ENCODE measurements around the gene ZFPM1.

ZFPM1 gene

DNA sequence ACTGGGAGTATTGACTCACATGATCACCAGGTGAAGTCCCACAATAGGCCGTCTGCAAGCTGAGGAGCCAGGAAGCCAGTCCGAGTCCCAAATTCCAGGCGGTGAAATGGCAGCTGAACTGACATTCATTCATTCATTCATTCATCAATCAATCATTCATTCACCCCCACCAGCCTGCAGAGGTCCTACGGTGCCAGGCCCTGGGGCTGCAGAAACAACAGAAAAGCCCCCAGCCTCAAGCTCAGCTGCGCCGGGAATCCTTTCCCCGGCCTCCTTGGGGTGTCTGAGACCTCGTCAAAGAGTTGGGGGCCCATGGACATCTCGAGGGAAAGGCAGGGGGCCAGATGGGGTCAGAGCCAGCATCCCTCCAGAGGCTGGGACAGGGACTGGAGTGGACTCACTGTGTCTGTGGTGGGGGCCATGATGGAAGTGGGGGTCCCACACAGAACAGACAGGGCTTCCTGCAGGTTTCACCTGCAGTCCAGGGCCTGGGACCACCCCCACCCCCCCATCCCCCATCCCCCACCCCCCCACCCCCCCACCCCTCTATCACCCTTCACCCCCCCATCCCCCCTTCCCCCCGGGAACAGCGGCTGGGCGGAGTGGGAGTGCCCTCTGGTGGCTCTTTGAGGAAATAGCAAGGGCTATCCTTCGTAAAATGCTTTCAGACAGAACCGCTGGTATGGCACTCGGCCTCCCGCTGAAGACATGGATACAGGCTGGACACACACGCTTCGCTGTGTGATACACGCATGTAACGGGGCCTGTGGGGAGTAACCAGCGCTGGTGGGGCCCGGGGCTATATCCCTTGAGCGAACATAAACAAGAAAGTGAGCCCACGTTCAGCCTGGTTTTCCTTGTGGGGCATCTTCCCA lies 108.6 kb downstream of the ZFPM1 start:
- no peak for DNase-seq (ENCODE audit: low read depth)

DNA sequence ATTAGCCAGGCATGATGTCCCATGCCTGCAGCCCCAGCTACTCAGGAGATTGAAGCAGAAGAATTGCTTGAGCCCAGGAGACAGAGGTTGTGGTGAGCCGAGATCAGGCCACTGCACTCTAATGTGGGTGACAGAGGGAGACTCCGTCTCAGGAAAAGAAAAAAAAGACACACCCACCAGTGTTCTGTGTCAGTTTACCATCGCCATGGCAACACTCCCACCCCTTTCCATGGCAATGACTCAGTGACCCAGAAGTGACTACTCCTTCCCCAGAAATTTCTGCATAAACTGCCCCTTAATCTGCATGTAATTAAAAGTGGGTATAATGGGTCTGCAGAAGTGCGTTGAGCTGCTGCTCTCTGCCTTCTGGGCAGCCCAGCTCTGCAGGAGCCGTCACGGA lies 113.1 kb downstream of the ZFPM1 start:
- TF ChIP-seq, protein P1, sequence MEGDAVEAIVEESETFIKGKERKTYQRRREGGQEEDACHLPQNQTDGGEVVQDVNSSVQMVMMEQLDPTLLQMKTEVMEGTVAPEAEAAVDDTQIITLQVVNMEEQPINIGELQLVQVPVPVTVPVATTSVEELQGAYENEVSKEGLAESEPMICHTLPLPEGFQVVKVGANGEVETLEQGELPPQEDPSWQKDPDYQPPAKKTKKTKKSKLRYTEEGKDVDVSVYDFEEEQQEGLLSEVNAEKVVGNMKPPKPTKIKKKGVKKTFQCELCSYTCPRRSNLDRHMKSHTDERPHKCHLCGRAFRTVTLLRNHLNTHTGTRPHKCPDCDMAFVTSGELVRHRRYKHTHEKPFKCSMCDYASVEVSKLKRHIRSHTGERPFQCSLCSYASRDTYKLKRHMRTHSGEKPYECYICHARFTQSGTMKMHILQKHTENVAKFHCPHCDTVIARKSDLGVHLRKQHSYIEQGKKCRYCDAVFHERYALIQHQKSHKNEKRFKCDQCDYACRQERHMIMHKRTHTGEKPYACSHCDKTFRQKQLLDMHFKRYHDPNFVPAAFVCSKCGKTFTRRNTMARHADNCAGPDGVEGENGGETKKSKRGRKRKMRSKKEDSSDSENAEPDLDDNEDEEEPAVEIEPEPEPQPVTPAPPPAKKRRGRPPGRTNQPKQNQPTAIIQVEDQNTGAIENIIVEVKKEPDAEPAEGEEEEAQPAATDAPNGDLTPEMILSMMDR (IDR thresholded peaks at IDR 0.05; ENCODE audit: control insufficient read depth, extremely low read depth, insufficient read depth) = no peak

More for the DNA sequence above, 108.6 kb downstream of the ZFPM1 start:
- TF ChIP-seq, protein P1 (IDR thresholded peaks at IDR 0.05; ENCODE audit: control insufficient read depth, extremely low read depth, insufficient read depth) = peak; percentile 72
- H3K4me3 ChIP-seq (ENCODE audit: low read depth, low read length) = no peak overlapping the region

DNA sequence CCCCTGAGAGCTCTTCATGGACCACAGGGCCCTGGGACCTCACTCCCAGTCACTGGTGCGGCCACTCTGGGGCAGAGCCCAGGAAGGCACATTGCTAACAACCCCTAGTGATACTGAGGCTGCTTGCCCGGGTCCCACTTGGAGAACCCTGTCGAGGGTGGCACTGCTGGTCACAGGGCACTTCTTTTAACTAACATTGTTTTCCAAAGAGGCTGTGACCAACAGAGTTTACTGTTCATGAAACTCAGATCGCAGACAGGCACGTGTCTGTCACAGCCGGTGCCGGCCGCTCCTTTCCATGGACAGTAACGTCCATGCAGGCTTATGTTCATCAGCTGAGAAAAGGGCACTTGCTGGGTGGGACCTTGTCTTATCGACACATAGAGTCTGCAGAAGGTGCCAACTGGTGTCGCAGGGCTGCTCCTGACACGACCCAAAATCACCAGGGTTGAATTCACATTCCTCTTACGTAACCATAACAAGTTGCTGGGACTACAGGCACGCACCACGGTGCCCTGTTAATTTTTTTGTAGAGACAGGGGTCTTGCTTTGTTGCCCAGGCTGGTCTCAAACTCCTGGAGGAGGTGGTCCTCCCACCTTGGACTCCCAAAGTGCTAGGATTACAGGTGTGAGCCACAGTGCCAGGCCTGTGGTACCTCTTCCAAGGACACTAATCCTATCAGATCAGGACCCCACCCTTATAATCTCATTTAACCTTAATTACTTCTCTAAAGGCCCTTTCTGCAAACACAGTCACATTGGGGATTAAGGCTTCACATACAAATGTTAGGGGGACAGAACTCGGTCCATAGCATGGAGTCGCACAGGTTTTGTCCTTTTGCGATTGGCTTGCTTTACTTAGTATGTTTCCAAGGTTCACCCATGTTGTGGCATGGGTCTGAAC lies 115.9 kb downstream of the ZFPM1 start:
- peak overlapping the region; percentile 83 for H3K4me3 ChIP-seq (ENCODE audit: low read depth, low read length)
- TF ChIP-seq, protein P1 (IDR thresholded peaks at IDR 0.05; ENCODE audit: control insufficient read depth, extremely low read depth, insufficient read depth) = no peak
- DNase-seq (ENCODE audit: low read depth) = no peak

More for the DNA sequence above, 113.1 kb downstream of the ZFPM1 start:
- DNase-seq (ENCODE audit: low read depth) = no peak
- H3K4me3 ChIP-seq (ENCODE audit: low read depth, low read length) = no peak overlapping the region

DNA sequence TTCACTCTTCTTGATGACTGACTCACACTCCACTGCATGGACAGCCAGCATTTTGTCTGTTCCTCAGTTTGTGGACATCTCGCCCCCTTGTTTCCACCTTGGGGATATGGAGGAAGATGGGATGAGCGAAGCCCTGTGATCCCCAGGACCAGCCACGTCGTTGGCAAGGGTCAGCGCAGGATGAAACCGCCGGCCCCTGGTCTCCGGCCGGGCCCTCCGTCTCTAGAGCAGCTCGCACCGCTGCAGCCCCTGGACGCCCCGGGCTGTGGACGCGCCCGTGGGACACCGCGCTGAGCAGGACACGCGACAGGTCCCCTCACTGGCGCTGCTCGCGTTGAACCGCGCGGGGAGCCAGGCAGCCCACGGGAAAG lies 116.5 kb downstream of the ZFPM1 start:
- peak overlapping the region; percentile 83 for H3K4me3 ChIP-seq (ENCODE audit: low read depth, low read length)
- no peak for DNase-seq (ENCODE audit: low read depth)
- TF ChIP-seq, protein P1 (IDR thresholded peaks at IDR 0.05; ENCODE audit: control insufficient read depth, extremely low read depth, insufficient read depth) = no peak

DNA sequence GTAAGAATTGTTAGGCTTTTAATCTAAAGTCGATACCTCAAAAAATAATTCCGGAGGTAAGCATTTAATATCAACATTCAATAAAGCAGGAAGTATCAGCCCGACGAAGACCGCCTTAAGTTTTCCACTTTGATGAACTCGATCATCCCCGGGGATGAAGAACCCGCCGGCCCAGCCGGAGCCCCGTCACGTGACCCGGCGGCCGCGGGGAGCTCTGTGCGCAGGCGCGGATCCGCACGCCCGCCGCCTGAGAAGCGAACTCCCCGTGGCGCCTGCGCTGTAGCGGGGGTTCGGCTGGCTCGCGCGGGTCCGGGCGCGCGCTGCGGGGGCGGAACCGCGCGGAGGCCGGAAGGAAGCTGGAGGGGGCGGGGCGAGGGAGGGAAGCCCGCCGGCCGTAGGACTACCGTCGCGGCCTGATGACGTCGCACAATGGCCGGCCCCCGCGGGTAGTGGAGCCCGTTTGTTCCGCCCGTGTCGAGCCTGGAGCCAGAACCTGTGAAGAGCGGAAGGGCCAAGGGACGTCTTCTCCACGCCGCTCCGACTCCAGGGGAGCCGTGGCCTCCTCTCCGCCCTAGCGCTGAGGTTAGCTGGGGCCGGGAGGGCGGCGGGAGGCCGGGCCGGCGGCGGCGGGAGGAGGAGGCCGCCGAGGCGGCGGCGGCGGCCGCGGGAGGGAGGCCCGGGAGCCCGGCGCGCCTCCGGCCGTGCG lies 117.1 kb downstream of the ZFPM1 start, which contains the start of gene ZC3H18:
Gene ZC3H18 (plus strand): TSS at position 419 of the 706 bp plus-strand sequence. CDS start 6,721 bp downstream, outside the sequence.
- peak within 1 kb of the TSS; percentile 83 for H3K4me3 ChIP-seq (ENCODE audit: low read depth, low read length)
- peak; percentile 67 for DNase-seq (ENCODE audit: low read depth)
- TF ChIP-seq, protein P1 (IDR thresholded peaks at IDR 0.05; ENCODE audit: control insufficient read depth, extremely low read depth, insufficient read depth) = no peak

DNA sequence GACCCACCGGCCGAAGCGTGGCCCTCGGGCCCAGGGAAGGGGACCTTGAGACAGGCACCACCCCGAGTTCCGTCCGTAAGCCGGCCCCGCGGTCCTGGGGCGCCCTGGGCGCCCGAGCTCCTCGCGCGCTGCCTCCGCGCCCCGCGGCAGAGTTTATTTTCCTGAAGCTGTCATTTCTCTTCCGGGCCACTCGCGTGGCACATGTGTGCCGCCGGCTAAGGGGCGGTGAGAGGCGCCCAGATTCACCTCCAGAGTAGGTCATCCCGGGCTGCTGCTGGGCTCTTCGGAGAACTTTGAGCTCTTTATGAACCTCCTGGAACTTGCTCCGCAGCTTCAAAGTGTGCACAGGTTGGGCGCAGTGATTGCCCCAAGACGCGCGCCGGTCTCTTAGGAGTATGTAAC lies 117.6 kb downstream of the ZFPM1 start:
- TF ChIP-seq, protein P1 (IDR thresholded peaks at IDR 0.05; ENCODE audit: control insufficient read depth, extremely low read depth, insufficient read depth) = no peak
- no peak for DNase-seq (ENCODE audit: low read depth)
- H3K4me3 ChIP-seq (ENCODE audit: low read depth, low read length) = peak overlapping the region; percentile 83

All from LNCaP clone FGC (cell line).